HCT116 (cell line): ENCODE measurements around the gene FLT4. TPM values are rescaled to one million over a fixed set of nuclear protein-coding genes. Genes with fewer than 3 reads are reported as not detected.

Experiments
- ATAC-seq: fragments of 200-7000 bp; cut with Tn5 transposase; 2 replicates; pipeline ENCODE4 v1.9.1; 2020; ENCODE audit warnings: mild to moderate bottlenecking, moderate library complexity
- BruUV-seq: library from RNA; stranded (reverse); fragments of 400-500 nt; replicated peaks from 2 replicates; lab custom pipeline; 2021; lab: Mats Ljungman, UMichigan
- CTCF ChIA-PET: fragments of 300-600 bp; sonication (Branson Sonifier 250); formaldehyde crosslinking; loops from one replicate; lab custom pipeline; 2021; ENCODE audit warnings: antibody characterized with exemption; lab: Charles Lee
- POLR2A ChIA-PET: fragments of 300-600, 350-600 bp; sonication (Branson Sonifier 250); formaldehyde crosslinking; loops from one replicate; lab custom pipeline; 2021; ENCODE audit warnings: antibody characterized with exemption; lab: Charles Lee
- RAD21 ChIA-PET, 2 experiments: fragments of 300-600 bp; sonication (Branson Sonifier 250); formaldehyde crosslinking; loops; one replicate each; lab custom pipeline; 2023; ENCODE audit warnings: low total read pairs in 2 of 2; ENCODE audit not compliant: uncharacterized antibody in 2 of 2, unreplicated experiment in 2 of 2, low non-redundant PET in 1 of 2; lab: Charles Lee
- DNase-seq: peaks from one replicate; pipeline ENCODE4 v3.0.0-alpha.2; 2010; ENCODE audit warnings: low read depth, low spot score
- H2AFZ ChIP-seq: fragments of 200-600 bp; shearing (Covaris generic), sonication (generic); 2 replicates; pipeline ENCODE4 v1.6.1; 2017; ENCODE audit warnings: low read depth, mixed run types, mixed read lengths, antibody characterized with exemption, low read length; ENCODE audit not compliant: poor library complexity, severe bottlenecking
- H3K27ac ChIP-seq: 2 replicates; pipeline ENCODE4 v1.5.1; 2012; ENCODE audit warnings: low read depth, low read length
- H3K27me3 ChIP-seq: fragments of 200-600 bp; sonication (generic); 2 replicates; pipeline ENCODE4 v1.6.1; 2016; ENCODE audit warnings: mixed run types, low read length, mixed read lengths; ENCODE audit not compliant: insufficient read depth
- H3K36me3 ChIP-seq, 2 experiments: fragments of 200-500 bp in 1 of 2; fragments of 200-600 bp in 1 of 2; sonication (Bioruptor generic) in 1 of 2; sonication (generic) in 1 of 2; 2 replicates each; pipeline versions ENCODE4 v1.5.1 to v1.6.1; 2014 to 2016; ENCODE audit warnings: low read length in 2 of 2, inconsistent platforms in 1 of 2, mixed read lengths in 1 of 2, mixed run types in 1 of 2; ENCODE audit not compliant: insufficient read depth in 2 of 2, control insufficient read depth in 1 of 2
- H3K4me1 ChIP-seq, 2 experiments: fragments of 200-600 bp in 1 of 2; sonication (generic) in 1 of 2; 2 replicates each; pipeline versions ENCODE4 v1.5.1 to v1.6.1; 2012 to 2017; ENCODE audit warnings: low read length in 2 of 2, inconsistent platforms in 1 of 2, mild to moderate bottlenecking in 1 of 2, mixed read lengths in 1 of 2, mixed run types in 1 of 2, moderate library complexity in 1 of 2; ENCODE audit not compliant: insufficient read depth in 2 of 2, control insufficient read depth in 1 of 2
- H3K4me2 ChIP-seq: fragments of 200-600 bp; sonication (generic); 2 replicates; pipeline ENCODE4 v1.6.1; 2017; ENCODE audit warnings: mixed run types, low read length, mixed read lengths
- H3K4me3 ChIP-seq, 2 experiments: fragments of 200-600 bp in 1 of 2; sonication (generic) in 1 of 2; replicated peaks in 1 of 2; 2 replicates each; pipeline ENCODE4 v1.5.1; 2011 to 2016; ENCODE audit warnings: low read length in 2 of 2, control low read depth in 1 of 2, low read depth in 1 of 2, mild to moderate bottlenecking in 1 of 2, mixed read lengths in 1 of 2, mixed run types in 1 of 2
- H3K79me2 ChIP-seq: fragments of 200-600 bp; sonication (generic); 2 replicates; pipeline ENCODE4 v1.6.1; 2017; ENCODE audit warnings: mild to moderate bottlenecking, mixed run types, low read length, moderate library complexity, mixed read lengths; ENCODE audit not compliant: insufficient read depth
- H3K9ac ChIP-seq: fragments of 200-600 bp; sonication (generic); 2 replicates; pipeline ENCODE4 v1.6.1; 2016; ENCODE audit warnings: low read length, mixed read lengths
- H3K9me2 ChIP-seq: fragments of 200-600 bp; sonication (generic), shearing (Covaris generic); 2 replicates; pipeline ENCODE4 v1.6.1; 2017; ENCODE audit warnings: mixed run types, mild to moderate bottlenecking, moderate library complexity; ENCODE audit not compliant: insufficient read depth
- H3K9me3 ChIP-seq, 2 experiments: fragments of 200-500 bp in 1 of 2; fragments of 200-600 bp in 1 of 2; sonication (Bioruptor generic) in 1 of 2; sonication (generic) in 1 of 2; 2 replicates each; pipeline ENCODE4 v1.6.1; 2014 to 2017; ENCODE audit warnings: low read length in 2 of 2, mixed read lengths in 2 of 2, inconsistent platforms in 1 of 2, low read depth in 1 of 2, mild to moderate bottlenecking in 1 of 2, mixed run types in 1 of 2, moderate library complexity in 1 of 2; ENCODE audit not compliant: control insufficient read depth in 1 of 2, insufficient read depth in 1 of 2
- H4K20me1 ChIP-seq: fragments of 200-600 bp; sonication (generic), shearing (Covaris generic); 2 replicates; pipeline ENCODE4 v1.6.1; 2017; ENCODE audit warnings: mixed run types, mild to moderate bottlenecking, moderate library complexity; ENCODE audit not compliant: insufficient read depth
- CBX3 ChIP-seq: IDR thresholded peaks from 2 replicates; pipeline ENCODE4 v1.6.1; 2012; ENCODE audit warnings: low read depth
- EGR1 ChIP-seq: IDR thresholded peaks from 2 replicates; pipeline ENCODE4 v1.6.1; 2012; ENCODE audit warnings: low read depth
- EZH2phosphoT487 ChIP-seq: fragments of 200-600 bp; IDR thresholded peaks from 2 replicates; pipeline ENCODE4 v1.6.1; 2018; ENCODE audit warnings: antibody characterized with exemption, borderline replicate concordance
- FOSL1 ChIP-seq: IDR thresholded peaks from 2 replicates; pipeline ENCODE4 v1.6.1; 2012; ENCODE audit warnings: low read depth
- JUND ChIP-seq: IDR thresholded peaks from 2 replicates; pipeline ENCODE4 v1.6.1; 2012
- REST ChIP-seq: IDR thresholded peaks from 2 replicates; pipeline ENCODE4 v1.6.1; 2012; ENCODE audit warnings: low read depth
- SRF ChIP-seq: IDR thresholded peaks from 2 replicates; pipeline ENCODE4 v1.6.1; 2012; ENCODE audit warnings: low read depth
- TCF7L2 ChIP-seq: IDR thresholded peaks from 2 replicates; pipeline ENCODE4 v1.7.0; 2011; ENCODE audit warnings: borderline replicate concordance, inconsistent platforms; ENCODE audit not compliant: insufficient read depth, insufficient read length; ENCODE audit errors: extremely low read depth
- ZBTB33 ChIP-seq: IDR thresholded peaks from 2 replicates; pipeline ENCODE4 v1.6.1; 2011; ENCODE audit warnings: mild to moderate bottlenecking, low read length, moderate library complexity; ENCODE audit not compliant: insufficient replicate concordance; ENCODE audit errors: extremely low read depth
- intact Hi-C: fragments of 100-400 bp; cut with micrococcal nuclease; formaldehyde crosslinking; loops from 2 replicates; pipeline ENCODE4 v1.10.0; 2022
- total RNA-seq: library from RNA; stranded (reverse); gene quantifications from one replicate; pipeline ENCODE4 v1.2.1, GENCODE V29; 2021; ENCODE audit not compliant: unreplicated experiment

Gene FLT4
- total RNA-seq, 1 experiment from 2014 or later = 0.17 TPM

GRCh38 chr5:180599981-180600553, 49.3 kb downstream of the FLT4 start:
- no peaks in the 10 kb centered on the region for H4K20me1 ChIP-seq
- no peaks in the 10 kb centered on the region for H3K4me1 ChIP-seq
- no peaks in the 10 kb centered on the region for H3K9me3 ChIP-seq
- no peak overlapping the region for H3K4me3 ChIP-seq
- H3K79me2 ChIP-seq = no peaks in the 10 kb centered on the region
- H3K36me3 ChIP-seq = no peaks in the 10 kb centered on the region
- no peak overlapping the region for H2AFZ ChIP-seq
- no peak overlapping the region for H3K27ac ChIP-seq
- H3K9me2 ChIP-seq = no peaks in the 10 kb centered on the region
- no peak overlapping the region for H3K9ac ChIP-seq
- DNase-seq (no peak), ATAC-seq (no peak)
- TF ChIP-seq FOSL1 (no peak), ZBTB33 (no peak), EGR1 (no peak), CBX3 (no peak), EZH2phosphoT487 (no peak), JUND (no peak), SRF (no peak), REST (no peak), TCF7L2 (no peak)
- no peak overlapping the region for H3K4me2 ChIP-seq
- ChIA-PET POLR2A (no interaction called here), RAD21 (no interaction called here), CTCF (no interaction called here)
- no peaks in the 10 kb centered on the region for H3K27me3 ChIP-seq
- intact Hi-C loops = no loop called here
- BruUV-seq = no TSS peak
